Measurements from ENCODE around the gene TGFBI. TPM values are rescaled to one million over a fixed set of nuclear protein-coding genes. Genes with fewer than 3 reads are reported as not detected.

The TGFBI gene
- total and polyA plus RNA-seq, 9 of the 15 experiments (the other 6 are each of a cell fraction or from before 2014, with no cell fraction given): 0.05 to 0.62 (median 0.08) TPM; not detected in 6

DNA sequence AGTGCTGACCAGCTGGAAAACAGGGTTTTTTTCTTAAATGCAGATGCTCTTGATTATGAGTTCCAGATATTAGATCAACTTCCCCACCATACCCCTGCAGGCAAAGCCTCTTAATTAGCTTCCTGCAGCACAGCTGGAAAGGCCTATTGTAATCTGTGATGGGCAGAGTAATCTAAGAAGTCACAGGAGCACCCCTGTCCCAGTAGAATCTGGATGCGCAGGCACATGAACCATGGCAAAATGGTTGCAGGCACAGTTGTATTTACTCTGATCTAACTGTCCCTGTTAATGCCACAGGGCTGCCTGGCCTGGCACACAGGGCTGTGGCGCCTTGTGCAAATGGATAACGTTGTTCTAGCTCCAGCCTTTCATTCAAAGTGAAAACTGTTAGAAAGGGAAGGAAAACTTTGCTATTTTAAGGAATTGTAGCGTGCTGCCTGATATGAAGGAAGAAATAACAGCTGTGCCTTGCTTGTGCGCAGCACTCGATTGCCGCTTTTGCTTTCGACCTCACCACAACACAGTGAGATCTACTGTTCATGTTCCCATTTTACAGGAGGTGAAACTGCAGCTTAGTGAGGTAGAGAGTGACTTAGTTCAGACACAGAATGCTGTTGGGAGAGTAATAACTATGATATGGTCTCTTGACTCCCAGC, 2.3 kb downstream of the TGFBI start (continued):
- TF ChIP-seq EWSR1 (IDR thresholded peaks at IDR 0.05; ENCODE audit: borderline replicate concordance, low read depth, partially characterized antibody) (no peak), SLC30A9 (CRISPR knock-in tag; IDR thresholded peaks at IDR 0.05) (no peak), GTF2E2 (tag; IDR thresholded peaks at IDR 0.05) (no peak), YY1 (IDR thresholded peaks at IDR 0.05; ENCODE audit: borderline replicate concordance in 1 of 3, control insufficient read depth in 1 of 3, extremely low read depth in 1 of 3, insufficient read depth in 3 of 3, insufficient read length in 1 of 3, insufficient replicate concordance in 2 of 3, low read depth in 1 of 3, low read length in 2 of 3) (no peak), SAP30 (IDR thresholded peaks at IDR 0.05; ENCODE audit: borderline replicate concordance, insufficient read depth, low read depth, low read length, poor library complexity, severe bottlenecking) (no peak), SAFB (IDR thresholded peaks at IDR 0.05; ENCODE audit: borderline replicate concordance, low read depth, low read length) (no peak), POLR2AphosphoS5 (IDR thresholded peaks at IDR 0.05; ENCODE audit: control insufficient read depth, insufficient read depth, low read depth, low read length) (no peak), ZZZ3 (IDR thresholded peaks at IDR 0.05) (no peak), ZNF23 (CRISPR knock-in tag; IDR thresholded peaks at IDR 0.05) (no peak), TSC22D4 (tag; IDR thresholded peaks at IDR 0.05) (no peak)

DNA sequence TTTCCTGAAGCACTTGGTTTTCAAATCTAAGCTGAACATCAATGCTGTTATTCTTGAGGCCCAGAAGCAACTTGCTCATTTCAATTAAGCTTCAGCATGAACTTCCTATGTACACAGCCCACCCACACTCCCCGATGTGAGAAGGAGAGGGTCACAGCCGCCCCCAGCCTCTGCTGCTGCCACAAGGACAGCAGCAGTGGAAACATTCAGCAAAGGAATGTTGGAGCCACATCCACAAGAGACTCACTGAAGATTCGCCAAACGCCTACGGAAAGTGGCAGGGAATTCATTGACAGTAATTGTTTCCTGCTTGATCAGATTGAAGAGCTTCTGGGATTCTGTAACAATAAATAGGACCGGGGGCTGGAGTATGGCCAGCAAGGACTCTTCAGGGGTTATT, 2.9 kb downstream of the TGFBI start:
- peaks cover 5% of the 10 kb centered on the region; the same call in 1 of the 2 replicates for H4K20me1 ChIP-seq (replicated peaks; ENCODE audit: control insufficient read depth, insufficient read depth, low read length)
- POLR2A ChIA-PET: no interaction called here
- ATAC-seq (no peak), DNase-seq (ENCODE audit: extremely low read depth in 1 of 4, low spot score in 3 of 4) (no peak), FAIRE-seq (no peak)
- H3K4me2 ChIP-seq (ENCODE audit: insufficient read depth, low read length): no peak overlapping the region
- H3K4me3 ChIP-seq: no peak overlapping the region
- H2AFZ ChIP-seq (ENCODE audit: low read depth, low read length): no peak overlapping the region
- CTCF ChIA-PET (ENCODE audit: low intra/inter-chr PET ratio): no interaction called here
- H3K36me3 ChIP-seq (ENCODE audit: control insufficient read depth, insufficient read depth, low read length): no peaks in the 10 kb centered on the region
- no TSS peak for BruUV-seq (replicated peaks)
- no peaks in the 10 kb centered on the region for H3K9me3 ChIP-seq (replicated peaks; ENCODE audit: control insufficient read depth, insufficient read depth, low read depth, low read length)
- H3K4me1 ChIP-seq (replicated peaks in 1 of 2; ENCODE audit: control insufficient read depth in 2 of 2, insufficient read depth in 2 of 2, low read length in 2 of 2): peaks cover 0 to 7% of the 10 kb centered on the region in 2 experiments; a peak in 2 of 5 replicates
- H3K9ac ChIP-seq (ENCODE audit: insufficient read depth in 1 of 2, low read depth in 2 of 2, low read length in 2 of 2): no peak overlapping the region
- intact Hi-C loops (cut with micrococcal nuclease) (no loop called here), in situ Hi-C loops (cut with MboI) (no loop called here)
- H3K27ac ChIP-seq (ENCODE audit: extremely low read depth, low read depth, low read length): no peak overlapping the region
- WGBS (ENCODE audit: insufficient coverage, low coverage, missing lambda C conversion rate): 0% methylated on average over 6 of the region's 6 CpGs
- H3K79me2 ChIP-seq (ENCODE audit: control insufficient read depth, insufficient read depth, low read length): no peaks in the 10 kb centered on the region
- H3K27me3 ChIP-seq (ENCODE audit: control insufficient read depth in 2 of 2, insufficient read depth in 2 of 2, low read length in 2 of 2): peaks cover 25 to 78% of the 10 kb centered on the region in 2 experiments; a peak in 4 of 5 replicates
- no peaks in the 10 kb centered on the region for H3K9me1 ChIP-seq (ENCODE audit: control insufficient read depth, insufficient read depth, low read length)
- TF ChIP-seq GATA2 (CRISPR knock-in tag; IDR thresholded peaks at IDR 0.05) (no peak), ZNF384 (IDR thresholded peaks at IDR 0.05; ENCODE audit: low read depth, low read length) (no peak), TEAD4 (IDR thresholded peaks at IDR 0.05; ENCODE audit: low read length) (no peak), TEAD4 (CRISPR knock-in tag; IDR thresholded peaks at IDR 0.05; ENCODE audit: borderline replicate concordance) (no peak)
- TF ChIP-seq, protein P1, sequence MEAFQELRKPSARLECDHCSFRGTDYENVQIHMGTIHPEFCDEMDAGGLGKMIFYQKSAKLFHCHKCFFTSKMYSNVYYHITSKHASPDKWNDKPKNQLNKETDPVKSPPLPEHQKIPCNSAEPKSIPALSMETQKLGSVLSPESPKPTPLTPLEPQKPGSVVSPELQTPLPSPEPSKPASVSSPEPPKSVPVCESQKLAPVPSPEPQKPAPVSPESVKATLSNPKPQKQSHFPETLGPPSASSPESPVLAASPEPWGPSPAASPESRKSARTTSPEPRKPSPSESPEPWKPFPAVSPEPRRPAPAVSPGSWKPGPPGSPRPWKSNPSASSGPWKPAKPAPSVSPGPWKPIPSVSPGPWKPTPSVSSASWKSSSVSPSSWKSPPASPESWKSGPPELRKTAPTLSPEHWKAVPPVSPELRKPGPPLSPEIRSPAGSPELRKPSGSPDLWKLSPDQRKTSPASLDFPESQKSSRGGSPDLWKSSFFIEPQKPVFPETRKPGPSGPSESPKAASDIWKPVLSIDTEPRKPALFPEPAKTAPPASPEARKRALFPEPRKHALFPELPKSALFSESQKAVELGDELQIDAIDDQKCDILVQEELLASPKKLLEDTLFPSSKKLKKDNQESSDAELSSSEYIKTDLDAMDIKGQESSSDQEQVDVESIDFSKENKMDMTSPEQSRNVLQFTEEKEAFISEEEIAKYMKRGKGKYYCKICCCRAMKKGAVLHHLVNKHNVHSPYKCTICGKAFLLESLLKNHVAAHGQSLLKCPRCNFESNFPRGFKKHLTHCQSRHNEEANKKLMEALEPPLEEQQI (IDR thresholded peaks at IDR 0.05): no peak
